ENCODE results near the gene PSMA4. TPM values are rescaled to one million over a fixed set of nuclear protein-coding genes. Genes with fewer than 3 reads are reported as not detected.
A peak's percentile ranks its signal among the peaks of the same experiment; 100 is the strongest.
"Not testable (repeated sequence)": the region's sequence is repeated elsewhere in the genome, so short reads cannot be mapped to it uniquely, and the experiment has no call there.

Gene PSMA4
- polyA plus RNA-seq, 3 donors from 2014 or later: 263 to 510 (median 315) TPM

- H3K36me3 Mint-ChIP-seq: peaks cover 3 to 4% (median 3%) of the 10 kb centered on the region in 3 donors
- H3K4me3 Mint-ChIP-seq: no peak overlapping the region
- peaks cover 21 to 28% of the 10 kb centered on the region in 2 donors for H3K4me1 Mint-ChIP-seq
- peaks cover 15 to 20% (median 15%) of the 10 kb centered on the region in 3 donors for H3K27me3 Mint-ChIP-seq (ENCODE audit: low read depth in 3 of 3)
- H3K27ac Mint-ChIP-seq: peak overlapping the region in 1 of 6 donors; percentile 22
- no peaks in the 10 kb centered on the region for H3K9me3 Mint-ChIP-seq
- no peak for DNase-seq
Observed at GRCh38 chr15:78537266-78537905, 2.9 kb upstream of the PSMA4 start.

- peaks cover 6 to 8% (median 7%) of the 10 kb centered on the region in 3 donors for H3K36me3 Mint-ChIP-seq
- no peak for DNase-seq
- peaks cover 15 to 20% (median 17%) of the 10 kb centered on the region in 3 donors for H3K27me3 Mint-ChIP-seq (ENCODE audit: low read depth in 3 of 3)
- peak overlapping the region in 4 of 6 donors; percentile 51 to 96 (median 86) for H3K27ac Mint-ChIP-seq
- H3K4me1 Mint-ChIP-seq: peaks cover 31 to 38% of the 10 kb centered on the region in 2 donors
- H3K4me3 Mint-ChIP-seq: peak overlapping the region in 3 of 5 donors; percentile 17 to 93 (median 80)
- no peaks in the 10 kb centered on the region for H3K9me3 Mint-ChIP-seq
Observed at GRCh38 chr15:78538358-78538757, 1.9 kb upstream of the PSMA4 start.

- not testable (repeated sequence) for DNase-seq, H3K9me3 Mint-ChIP-seq
- Mint-ChIP-seq H3K36me3 (peaks cover 6 to 11% (median 8%) of the 10 kb centered on the region in 3 donors), H3K27me3 (ENCODE audit: low read depth in 3 of 3) (peaks cover 15 to 20% (median 17%) of the 10 kb centered on the region in 3 donors), H3K4me3 (peak overlapping the region; percentile 92 to 94 (median 93)), H3K4me1 (peaks cover 32 to 45% of the 10 kb centered on the region in 2 donors), H3K27ac (peak overlapping the region; percentile 94 to 99 (median 96))
Observed at GRCh38 chr15:78539464-78540140, 642 bp upstream of the PSMA4 start.

- peak; percentile 14 to 21 (median 20) for DNase-seq
- Mint-ChIP-seq H3K4me1 (peaks cover 32 to 45% of the 10 kb centered on the region in 2 donors), H3K9me3 (no peaks in the 10 kb centered on the region), H3K27ac (peak overlapping the region; percentile 94 to 99 (median 97)), H3K4me3 (peak overlapping the region; percentile 92 to 94 (median 93)), H3K36me3 (peaks cover 6 to 21% (median 8%) of the 10 kb centered on the region in 3 donors), H3K27me3 (ENCODE audit: low read depth in 3 of 3) (peaks cover 15 to 20% (median 17%) of the 10 kb centered on the region in 3 donors)
Observed at GRCh38 chr15:78540871-78541743, 863 bp downstream of the PSMA4 start.

- Mint-ChIP-seq H3K4me3 (peak overlapping the region; percentile 92 to 94 (median 93)), H3K9me3 (no peaks in the 10 kb centered on the region), H3K4me1 (peaks cover 32 to 45% of the 10 kb centered on the region in 2 donors), H3K36me3 (peaks cover 6 to 25% (median 8%) of the 10 kb centered on the region in 3 donors), H3K27me3 (ENCODE audit: low read depth in 3 of 3) (peaks cover 15 to 20% (median 17%) of the 10 kb centered on the region in 3 donors), H3K27ac (peak overlapping the region; percentile 94 to 99 (median 97))
- DNase-seq: no peak
Observed at GRCh38 chr15:78541744-78542034, 1.4 kb downstream of the PSMA4 start.

- peaks cover 32 to 45% of the 10 kb centered on the region in 2 donors for H3K4me1 Mint-ChIP-seq
- peak overlapping the region in 5 of 6 donors; percentile 94 to 99 (median 98) for H3K27ac Mint-ChIP-seq
- peaks cover 15 to 20% (median 17%) of the 10 kb centered on the region in 3 donors for H3K27me3 Mint-ChIP-seq (ENCODE audit: low read depth in 3 of 3)
- no peaks in the 10 kb centered on the region for H3K9me3 Mint-ChIP-seq
- peak overlapping the region in 4 of 5 donors; percentile 18 to 93 (median 75) for H3K4me3 Mint-ChIP-seq
- no peak for DNase-seq
- peaks cover 6 to 29% (median 8%) of the 10 kb centered on the region in 3 donors for H3K36me3 Mint-ChIP-seq
Observed at GRCh38 chr15:78542647-78543046, 2.4 kb downstream of the PSMA4 start.

- no peaks in the 10 kb centered on the region for H3K4me1 Mint-ChIP-seq
- H3K27me3 Mint-ChIP-seq (ENCODE audit: low read depth in 3 of 3): peaks cover 0 to 7% (median 3%) of the 10 kb centered on the region in 3 donors
- H3K4me3 Mint-ChIP-seq: no peak overlapping the region
- no peaks in the 10 kb centered on the region for H3K9me3 Mint-ChIP-seq
- H3K27ac Mint-ChIP-seq: peak overlapping the region in 1 of 6 donors; percentile 34
- no peak for DNase-seq
- peaks cover 15 to 48% (median 15%) of the 10 kb centered on the region in 3 donors for H3K36me3 Mint-ChIP-seq
Observed at GRCh38 chr15:78550194-78550593, 9.9 kb downstream of the PSMA4 start.

GRCh38 chr15:78550815-78551214 is 10.6 kb downstream of the PSMA4 start:
- H3K4me1 Mint-ChIP-seq: no peaks in the 10 kb centered on the region
- peaks cover 0 to 7% (median 6%) of the 10 kb centered on the region in 3 donors for H3K27me3 Mint-ChIP-seq (ENCODE audit: low read depth in 3 of 3)
- peak overlapping the region in 1 of 6 donors; percentile 42 for H3K27ac Mint-ChIP-seq
- no peak for DNase-seq
- no peak overlapping the region for H3K4me3 Mint-ChIP-seq
- H3K36me3 Mint-ChIP-seq: peaks cover 15 to 42% (median 15%) of the 10 kb centered on the region in 3 donors
- no peaks in the 10 kb centered on the region for H3K9me3 Mint-ChIP-seq

- Mint-ChIP-seq H3K4me3 (no peak overlapping the region), H3K4me1 (no peaks in the 10 kb centered on the region), H3K27ac (peak overlapping the region in 1 of 6 donors; percentile 1), H3K9me3 (no peaks in the 10 kb centered on the region), H3K27me3 (ENCODE audit: low read depth in 3 of 3) (peaks cover 0 to 8% (median 7%) of the 10 kb centered on the region in 3 donors), H3K36me3 (peaks cover 15 to 33% (median 15%) of the 10 kb centered on the region in 3 donors)
- no peak for DNase-seq
Observed at GRCh38 chr15:78551902-78552301, 11.7 kb downstream of the PSMA4 start.

GRCh38 chr15:78552597-78552996 is 12.4 kb downstream of the PSMA4 start:
- no peak overlapping the region for H3K27ac Mint-ChIP-seq
- peaks cover 15 to 32% (median 15%) of the 10 kb centered on the region in 3 donors for H3K36me3 Mint-ChIP-seq
- no peaks in the 10 kb centered on the region for H3K9me3 Mint-ChIP-seq
- no peak for DNase-seq
- H3K4me1 Mint-ChIP-seq: no peaks in the 10 kb centered on the region
- peaks cover 0 to 8% (median 7%) of the 10 kb centered on the region in 3 donors for H3K27me3 Mint-ChIP-seq (ENCODE audit: low read depth in 3 of 3)
- no peak overlapping the region for H3K4me3 Mint-ChIP-seq

- not testable (repeated sequence) for H3K27me3 Mint-ChIP-seq (ENCODE audit: low read depth in 3 of 3); DNase-seq; H3K27ac Mint-ChIP-seq; H3K9me3 Mint-ChIP-seq; H3K36me3 Mint-ChIP-seq; H3K4me3 Mint-ChIP-seq
- H3K4me1 Mint-ChIP-seq: peaks cover 7 to 10% of the 10 kb centered on the region in 2 donors
Observed at GRCh38 chr15:78560201-78560600, 20.0 kb downstream of the PSMA4 start.

GRCh38 chr15:78561490-78561889 is 21.2 kb downstream of the PSMA4 start:
- Mint-ChIP-seq H3K4me3 (no peak overlapping the region), H3K4me1 (peaks cover 18 to 19% of the 10 kb centered on the region in 2 donors), H3K27me3 (ENCODE audit: low read depth in 3 of 3) (peaks cover 5 to 8% (median 6%) of the 10 kb centered on the region in 3 donors), H3K36me3 (no peaks in the 10 kb centered on the region), H3K9me3 (peaks cover 0 to 2% (median 0%) of the 10 kb centered on the region in 6 donors), H3K27ac (no peak overlapping the region)
- DNase-seq: no peak

GRCh38 chr15:78563092-78563491 is 22.8 kb downstream of the PSMA4 start:
- H3K4me1 Mint-ChIP-seq: peaks cover 19% of the 10 kb centered on the region in 2 donors
- H3K4me3 Mint-ChIP-seq: peak overlapping the region in 1 of 5 donors; percentile 29
- H3K36me3 Mint-ChIP-seq: no peaks in the 10 kb centered on the region
- H3K27ac Mint-ChIP-seq: no peak overlapping the region
- DNase-seq: no peak
- H3K27me3 Mint-ChIP-seq (ENCODE audit: low read depth in 3 of 3): peaks cover 5 to 11% (median 7%) of the 10 kb centered on the region in 3 donors
- H3K9me3 Mint-ChIP-seq: peaks cover 0 to 2% (median 0%) of the 10 kb centered on the region in 6 donors

All from immature natural killer cell (primary cell).